ENCODE results near the gene CPT1B.
"Not testable (repeated sequence)": the region's sequence is repeated elsewhere in the genome, so short reads cannot be mapped to it uniquely, and the experiment has no call there.

Gene CPT1B

GRCh38 chr22:50609599-50609998 is 31.4 kb upstream of the CPT1B start:
- no peak for DNase-seq (ENCODE audit: low spot score)

DNA sequence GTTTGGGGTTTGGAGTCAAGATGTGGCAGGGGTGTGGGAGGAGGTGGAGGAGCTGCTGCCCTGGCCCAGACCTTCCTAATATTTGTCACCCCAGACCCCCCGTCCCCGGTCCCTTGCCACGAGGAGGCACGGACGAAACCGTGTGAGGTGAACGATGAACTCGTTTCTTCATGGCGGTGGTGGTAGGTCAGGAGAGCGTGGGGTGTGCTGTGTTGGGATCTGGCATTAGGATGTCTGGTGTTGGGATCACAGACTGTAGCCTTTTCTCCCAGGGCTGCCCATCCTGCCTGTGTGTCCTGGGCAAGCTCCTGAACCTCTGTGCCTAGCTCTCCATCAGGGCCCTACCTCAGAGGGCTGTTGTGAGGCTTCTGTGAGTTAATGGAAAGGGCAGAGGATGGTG is 30.8 kb upstream of the CPT1B start:
- no peak for DNase-seq (ENCODE audit: low spot score)

DNA sequence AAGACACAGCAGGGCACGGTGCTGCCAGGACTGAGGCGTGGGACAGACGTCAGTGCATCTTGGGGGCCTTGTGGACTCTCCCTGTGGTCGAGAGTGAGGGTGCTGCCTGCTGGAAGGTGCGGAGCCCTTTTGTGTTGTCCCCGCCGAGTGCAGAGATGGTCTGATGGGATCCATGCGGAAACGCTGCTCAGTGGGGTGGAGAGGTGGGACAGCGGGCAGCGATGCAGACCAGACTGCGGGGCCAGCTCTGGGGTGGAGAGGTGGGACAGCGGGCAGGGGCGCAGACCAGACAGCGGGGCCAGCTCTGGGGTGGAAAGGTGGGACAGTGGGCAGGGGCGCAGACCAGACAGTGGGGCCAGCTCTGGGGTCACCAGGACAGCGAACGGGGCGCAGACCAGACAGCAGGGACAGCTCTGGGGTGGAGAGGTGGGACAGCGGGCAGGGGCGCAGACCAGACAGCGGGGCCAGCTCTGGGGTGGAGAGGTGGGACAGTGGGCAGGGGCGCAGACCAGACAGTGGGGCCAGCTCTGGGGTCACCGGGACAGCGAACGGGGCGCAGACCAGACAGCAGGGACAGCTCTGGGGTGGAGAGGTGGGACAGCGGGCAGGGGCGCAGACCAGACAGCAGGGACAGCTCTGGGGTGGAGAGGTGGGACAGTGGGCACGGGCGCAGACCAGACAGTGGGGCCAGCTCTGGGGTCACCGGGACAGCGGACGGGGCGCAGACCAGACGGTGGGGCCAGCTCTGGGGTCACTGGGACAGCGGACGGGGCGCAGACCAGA is 30.0 kb upstream of the CPT1B start:
- not testable (repeated sequence) for DNase-seq (ENCODE audit: low spot score)

DNA sequence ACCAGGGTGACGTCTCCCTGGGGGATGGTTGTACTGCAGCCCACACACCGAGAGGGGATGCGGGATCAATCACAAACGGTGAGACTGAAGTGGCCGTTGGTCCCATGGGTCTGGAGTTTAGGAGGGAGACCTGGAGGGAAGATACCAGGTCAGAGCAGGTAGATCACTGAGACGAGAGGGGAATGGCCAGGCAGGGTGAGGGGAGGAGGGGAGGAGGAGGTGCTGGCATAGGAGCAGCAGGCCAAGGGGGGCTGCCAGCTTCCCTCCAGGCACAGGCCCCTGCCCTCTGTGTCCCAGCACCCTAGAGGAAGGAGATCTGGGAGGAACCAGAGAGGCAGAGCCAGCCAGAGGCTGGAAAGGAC is 29.4 kb upstream of the CPT1B start:
- no peak for DNase-seq (ENCODE audit: low spot score)

DNA sequence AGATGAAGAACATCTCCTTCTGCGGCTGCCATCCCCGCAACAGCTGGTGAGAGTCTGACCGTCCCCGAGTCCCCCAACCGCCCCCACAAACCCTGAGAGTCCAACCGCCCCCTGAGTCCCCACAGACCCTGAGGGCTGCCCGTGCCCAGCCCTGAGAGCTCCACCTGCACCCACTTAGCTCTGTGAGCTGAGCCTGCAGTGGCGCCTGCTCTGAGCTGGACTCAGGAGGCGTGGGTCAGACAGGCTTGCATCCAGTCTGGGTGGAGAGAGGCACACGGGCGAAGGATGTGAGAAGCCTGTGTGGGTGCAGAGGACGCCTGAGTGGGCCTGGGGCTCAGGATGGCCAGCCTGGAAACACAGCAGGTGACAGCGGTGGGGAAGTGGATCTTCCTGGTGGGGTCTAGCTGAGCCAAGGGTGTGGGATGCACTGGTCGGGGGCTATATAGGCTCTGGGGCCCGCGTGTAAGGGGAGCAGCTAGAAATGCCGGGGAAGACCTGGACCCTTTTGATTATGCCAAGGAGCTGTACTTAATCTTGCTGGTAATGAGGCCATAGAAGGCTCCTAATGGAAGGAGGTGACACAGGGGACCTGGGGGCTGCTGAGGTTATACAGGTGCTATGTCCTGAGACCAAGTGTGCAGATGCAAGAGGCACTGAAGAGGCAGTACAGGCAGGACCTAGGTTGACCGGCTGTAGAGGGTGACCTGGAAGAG is 28.9 kb upstream of the CPT1B start:
- no peak for DNase-seq (ENCODE audit: low spot score)

- DNase-seq (ENCODE audit: low spot score): no peak
These were observed 28.1 kb upstream of the CPT1B start for GRCh38 chr22:50606165-50606945.

- no peak for DNase-seq (ENCODE audit: low spot score)
These were observed 27.4 kb upstream of the CPT1B start for GRCh38 chr22:50605613-50606074.

DNA sequence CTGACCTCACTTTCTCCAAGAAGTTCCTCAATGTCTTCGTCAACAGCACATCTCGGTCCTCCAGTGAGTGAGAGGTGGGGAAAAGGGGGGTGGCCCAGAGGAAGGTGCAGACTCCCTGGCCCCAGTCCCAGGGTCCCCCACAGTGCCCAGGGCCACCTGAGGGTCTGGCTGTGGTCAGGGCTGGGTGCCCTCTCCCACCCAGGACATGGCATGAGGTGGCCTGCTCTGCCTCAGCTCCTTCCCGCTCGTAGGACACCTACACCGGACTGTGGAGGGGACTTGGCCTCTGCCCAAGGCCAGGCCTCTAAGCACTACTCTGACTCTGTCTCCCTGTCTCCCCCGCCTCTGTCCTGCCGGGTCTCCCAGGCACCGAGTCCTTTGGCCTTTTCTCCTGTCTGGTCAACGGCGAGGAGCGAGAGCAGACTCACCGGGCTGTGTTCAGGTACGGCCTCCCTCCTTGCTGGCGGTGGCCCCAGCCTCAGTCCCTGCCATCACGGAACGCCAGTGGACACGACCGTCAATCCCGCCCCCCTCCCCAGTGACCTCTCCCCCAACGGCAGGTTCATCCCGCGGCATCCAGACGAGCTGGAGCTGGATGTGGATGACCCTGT is 26.9 kb upstream of the CPT1B start:
- DNase-seq (ENCODE audit: low spot score): no peak

DNA sequence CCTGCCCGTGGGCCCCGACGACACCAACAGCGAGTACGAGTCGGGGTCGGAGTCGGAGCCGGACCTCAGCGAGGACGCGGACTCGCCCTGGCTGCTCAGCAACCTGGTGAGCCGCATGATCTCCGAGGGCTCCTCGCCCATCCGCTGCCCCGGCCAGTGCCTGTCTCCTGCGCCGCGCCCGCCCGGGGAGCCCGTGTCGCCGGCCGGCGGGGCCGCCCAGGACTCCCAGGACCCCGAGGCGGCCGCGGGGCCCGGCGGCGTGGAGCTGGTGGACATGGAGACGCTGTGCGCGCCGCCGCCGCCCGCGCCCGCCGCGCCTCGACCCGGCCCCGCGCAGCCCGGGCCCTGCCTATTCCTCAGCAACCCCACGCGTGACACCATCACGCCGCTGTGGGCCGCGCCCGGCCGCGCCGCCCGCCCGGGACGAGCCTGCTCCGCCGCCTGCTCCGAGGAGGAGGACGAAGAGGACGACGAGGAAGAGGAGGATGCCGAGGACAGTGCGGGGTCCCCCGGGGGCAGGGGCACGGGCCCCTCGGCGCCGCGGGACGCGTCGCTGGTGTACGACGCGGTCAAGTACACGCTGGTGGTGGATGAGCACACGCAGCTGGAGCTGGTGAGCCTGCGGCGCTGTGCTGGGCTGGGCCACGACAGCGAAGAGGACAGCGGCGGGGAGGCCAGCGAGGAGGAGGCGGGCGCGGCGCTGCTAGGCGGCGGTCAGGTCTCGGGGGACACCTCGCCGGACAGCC is 26.2 kb upstream of the CPT1B start:
- no peak for DNase-seq (ENCODE audit: low spot score)

DNA sequence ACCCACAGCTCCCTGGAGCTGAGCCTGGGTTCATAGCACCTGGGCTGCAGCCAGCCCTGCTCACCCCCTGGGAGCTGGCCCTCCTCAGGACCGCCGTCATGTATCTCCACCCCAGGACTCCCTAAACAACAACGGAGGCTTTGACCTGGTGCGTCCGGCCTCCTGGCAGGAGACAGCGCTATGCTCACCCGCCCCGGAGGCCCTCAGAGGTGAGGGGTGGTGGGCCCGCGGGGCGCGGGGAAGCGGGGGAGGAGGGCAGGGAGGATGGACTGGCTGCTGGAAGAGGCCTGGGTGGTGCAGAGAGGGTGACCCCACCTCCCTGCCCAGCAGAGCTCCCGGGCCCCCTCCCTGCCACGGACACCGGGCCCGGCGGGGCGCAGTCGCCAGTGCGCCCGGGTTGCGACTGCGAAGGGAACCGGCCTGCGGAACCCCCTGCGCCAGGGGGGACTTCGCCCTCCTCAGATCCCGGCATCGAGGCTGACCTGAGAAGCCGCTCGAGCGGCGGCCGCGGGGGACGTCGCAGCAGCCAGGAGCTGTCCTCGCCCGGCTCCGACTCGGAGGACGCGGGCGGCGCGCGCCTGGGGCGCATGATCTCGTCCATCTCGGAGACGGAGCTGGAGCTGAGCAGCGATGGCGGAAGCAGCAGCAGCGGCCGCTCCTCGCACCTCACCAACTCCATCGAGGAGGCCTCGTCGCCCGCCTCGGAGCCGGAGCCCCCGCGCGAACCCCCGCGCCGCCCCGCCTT is 25.5 kb upstream of the CPT1B start:
- no peak for DNase-seq (ENCODE audit: low spot score)

GRCh38 chr22:50602338-50602700 is 24.1 kb upstream of the CPT1B start:
- no peak for DNase-seq (ENCODE audit: low spot score)

DNA sequence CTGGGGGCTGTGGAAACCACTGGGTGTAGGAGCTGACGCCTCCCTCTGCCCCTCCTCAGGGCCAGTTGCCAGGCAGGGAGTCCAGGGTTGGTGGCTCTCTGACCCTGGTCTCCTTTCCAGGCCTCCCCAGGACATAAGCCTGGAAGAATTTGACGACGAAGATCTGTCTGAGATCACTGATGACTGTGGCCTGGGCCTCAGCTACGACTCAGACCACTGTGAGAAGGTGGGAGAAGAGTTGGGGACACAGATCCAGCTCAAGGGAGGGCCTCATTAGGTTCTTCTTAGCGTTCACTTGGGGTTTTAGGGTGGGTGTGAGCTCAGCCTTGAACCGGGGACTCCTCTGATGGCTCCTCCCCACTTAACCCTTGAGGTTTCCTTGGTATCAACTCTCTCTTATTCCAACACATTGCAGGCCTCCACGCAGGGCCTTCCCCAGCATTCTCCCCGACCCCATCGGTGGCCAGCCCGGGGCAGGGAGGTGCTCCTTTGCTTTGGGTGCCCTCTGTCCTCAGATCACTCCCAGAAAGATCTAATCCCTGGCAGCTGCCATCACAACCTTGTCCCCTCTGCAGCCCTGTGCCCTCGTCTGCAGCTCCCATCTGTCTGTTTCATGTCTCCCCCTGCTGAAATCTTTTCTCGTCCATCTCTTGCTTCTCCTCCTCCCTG is 23.6 kb upstream of the CPT1B start:
- no peak for DNase-seq (ENCODE audit: low spot score)

GRCh38 chr22:50600967-50601668 is 22.9 kb upstream of the CPT1B start:
- no peak for DNase-seq (ENCODE audit: low spot score)

- no peak for DNase-seq (ENCODE audit: low spot score)
These were observed 22.3 kb upstream of the CPT1B start, which contains the start of gene MAPK8IP2 for GRCh38 chr22:50600538-50600937. Gene MAPK8IP2, plus strand, starts transcription at chr22:50600793. Its CDS starts 26 bp downstream, at chr22:50600819.

DNA sequence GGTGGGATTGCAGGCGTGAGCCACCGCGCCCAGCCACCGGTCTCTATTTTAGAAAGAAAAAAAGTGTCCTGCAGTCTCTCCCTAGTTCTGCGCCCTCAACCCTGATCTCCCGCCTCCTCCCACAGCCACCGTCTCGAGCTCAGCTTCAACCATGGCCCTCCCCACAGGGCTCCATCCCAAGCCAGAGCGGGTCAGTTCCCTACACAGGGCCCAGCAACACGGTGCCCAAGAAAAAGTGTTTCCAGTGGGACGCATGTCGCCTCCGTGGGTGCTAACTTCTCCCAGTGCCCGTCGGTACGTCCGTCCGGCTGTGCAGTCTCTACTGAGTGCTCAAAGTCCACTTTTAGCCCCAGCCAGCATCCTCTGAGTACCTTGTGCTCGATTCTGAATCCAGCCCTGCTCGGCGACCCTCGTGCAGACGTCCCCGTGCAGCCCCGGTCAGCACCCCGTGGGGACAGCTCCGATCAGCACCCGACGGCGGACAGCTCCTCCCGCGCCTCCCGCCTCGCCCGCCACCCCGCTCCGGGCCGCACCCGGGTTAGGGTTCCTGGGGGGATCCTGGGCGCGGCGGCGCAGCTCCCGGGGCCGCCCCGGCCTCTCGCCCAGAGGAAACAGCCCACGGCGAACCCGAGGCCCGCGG is 21.7 kb upstream of the CPT1B start:
- peak; percentile 97 for DNase-seq (ENCODE audit: low spot score)

GRCh38 chr22:50597097-50597496 is 18.9 kb upstream of the CPT1B start:
- DNase-seq (ENCODE audit: low spot score): no peak

GRCh38 chr22:50595189-50595588 is 17.0 kb upstream of the CPT1B start:
- DNase-seq (ENCODE audit: low spot score): no peak

GRCh38 chr22:50587407-50587806 is 9.2 kb upstream of the CPT1B start:
- no peak for DNase-seq (ENCODE audit: low spot score)

DNA sequence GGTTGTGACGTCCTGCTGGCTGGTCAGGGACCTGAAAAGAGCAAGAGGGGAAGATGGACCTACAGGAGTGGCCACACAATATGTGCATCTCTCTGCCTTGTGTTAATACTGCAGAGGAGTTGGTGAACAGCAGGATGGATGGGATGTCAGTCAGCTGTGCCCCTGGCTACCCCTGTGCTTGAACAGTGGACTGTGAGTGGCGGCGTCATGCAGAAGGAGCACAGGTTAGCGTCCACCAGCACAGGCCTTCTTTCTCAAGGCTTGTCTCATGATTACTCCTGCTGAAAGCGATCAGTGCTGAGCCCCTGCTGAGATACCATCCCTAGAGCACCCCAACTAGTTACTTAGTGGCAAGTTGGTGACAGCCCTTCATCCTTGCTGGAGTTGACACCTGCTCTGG is 8.2 kb upstream of the CPT1B start:
- DNase-seq (ENCODE audit: low spot score): no peak

All from HuH-7 (cell line).